ENCODE measurements around the gene DLD.
"Not testable (repeated sequence)": the region's sequence is repeated elsewhere in the genome, so short reads cannot be mapped to it uniquely, and the experiment has no call there.

DLD gene

GRCh38 chr7:107945332-107945731 lies 54.3 kb downstream of the DLD start:
- no peak for DNase-seq (ENCODE audit: low read depth in 2 of 2)

DNA sequence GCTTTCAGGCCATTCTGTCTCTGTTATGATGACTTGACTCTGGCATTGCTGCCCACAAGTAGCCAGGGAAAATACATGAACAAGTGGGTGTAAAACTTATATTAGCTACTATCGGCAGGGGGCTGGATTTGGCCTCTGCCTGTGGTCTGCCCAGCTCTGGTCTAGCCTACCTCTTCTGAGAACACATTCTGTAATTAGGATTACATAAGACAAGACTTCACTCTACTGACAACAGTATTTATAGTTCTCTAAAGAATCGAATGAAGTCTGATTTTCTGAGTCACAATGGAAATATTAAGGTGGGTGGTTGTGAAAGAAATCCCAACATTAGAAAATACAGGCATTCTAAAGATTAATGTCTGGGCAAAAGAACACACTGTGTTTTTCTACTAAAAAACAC lies 55.5 kb downstream of the DLD start:
- DNase-seq (ENCODE audit: low read depth in 2 of 2) = no peak

GRCh38 chr7:107946881-107947280 lies 55.9 kb downstream of the DLD start:
- DNase-seq (ENCODE audit: low read depth in 2 of 2) = no peak

DNA sequence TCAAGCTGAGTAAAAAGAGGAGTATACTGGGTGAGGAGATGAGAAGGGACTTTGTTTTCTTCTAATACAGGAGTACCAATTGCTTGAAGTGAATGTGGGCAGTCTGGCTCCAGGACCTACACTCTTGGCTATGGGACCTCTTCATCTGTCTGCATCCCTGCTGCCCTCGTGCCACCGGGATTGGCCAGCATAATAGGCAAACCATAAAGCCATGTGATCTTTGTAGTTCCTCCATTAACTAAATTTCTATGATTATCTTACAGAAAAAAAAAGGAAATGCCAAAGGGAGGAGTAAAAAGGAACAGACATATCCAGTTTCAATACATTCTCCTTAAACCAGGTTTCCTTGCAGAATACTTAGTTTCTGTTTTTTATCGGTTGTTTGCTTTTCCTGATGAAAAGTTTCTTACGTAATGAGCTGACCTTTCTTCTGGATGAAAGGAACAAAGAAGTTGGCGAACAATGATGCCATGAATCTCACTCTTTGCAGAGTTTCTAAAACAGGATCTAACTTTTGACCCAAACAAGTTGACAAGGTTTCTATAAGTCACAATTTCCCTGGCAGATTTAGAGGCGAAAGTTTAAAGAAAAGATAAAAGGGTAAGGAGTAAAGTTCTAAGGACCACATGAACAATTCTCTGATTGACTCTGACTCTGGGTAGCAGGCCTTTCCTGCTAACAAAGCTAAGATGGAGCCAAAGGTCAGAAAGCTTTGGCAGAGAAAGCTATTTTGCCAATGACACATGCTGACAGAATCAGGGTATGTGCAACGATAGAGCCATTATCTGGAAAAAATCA lies 57.9 kb downstream of the DLD start:
- no peak for DNase-seq (ENCODE audit: low read depth in 2 of 2)

DNA sequence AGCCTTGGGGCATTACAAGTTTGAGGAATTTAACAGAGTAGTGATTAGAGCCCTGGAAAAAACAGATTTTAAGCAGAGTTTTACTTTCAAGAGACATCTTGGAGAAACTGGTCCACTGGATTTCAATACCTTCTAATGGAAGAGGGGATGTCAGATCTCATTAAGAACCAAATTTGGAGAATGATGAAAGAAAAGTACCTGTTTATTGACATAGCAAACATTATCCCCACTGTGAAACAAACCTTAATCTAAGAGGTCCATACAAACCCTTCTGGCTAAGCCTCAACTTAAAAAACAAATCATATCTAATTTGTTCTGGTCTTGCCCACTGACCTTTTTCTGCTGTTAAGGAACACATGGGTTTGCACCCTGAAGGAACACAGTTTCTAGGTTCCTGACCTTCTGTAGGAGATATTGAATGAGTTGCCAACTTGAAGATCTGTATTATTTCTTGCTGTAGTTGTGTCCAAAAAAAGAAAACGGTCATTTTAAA lies 58.5 kb downstream of the DLD start:
- no peak for DNase-seq (ENCODE audit: low read depth in 2 of 2)

DNA sequence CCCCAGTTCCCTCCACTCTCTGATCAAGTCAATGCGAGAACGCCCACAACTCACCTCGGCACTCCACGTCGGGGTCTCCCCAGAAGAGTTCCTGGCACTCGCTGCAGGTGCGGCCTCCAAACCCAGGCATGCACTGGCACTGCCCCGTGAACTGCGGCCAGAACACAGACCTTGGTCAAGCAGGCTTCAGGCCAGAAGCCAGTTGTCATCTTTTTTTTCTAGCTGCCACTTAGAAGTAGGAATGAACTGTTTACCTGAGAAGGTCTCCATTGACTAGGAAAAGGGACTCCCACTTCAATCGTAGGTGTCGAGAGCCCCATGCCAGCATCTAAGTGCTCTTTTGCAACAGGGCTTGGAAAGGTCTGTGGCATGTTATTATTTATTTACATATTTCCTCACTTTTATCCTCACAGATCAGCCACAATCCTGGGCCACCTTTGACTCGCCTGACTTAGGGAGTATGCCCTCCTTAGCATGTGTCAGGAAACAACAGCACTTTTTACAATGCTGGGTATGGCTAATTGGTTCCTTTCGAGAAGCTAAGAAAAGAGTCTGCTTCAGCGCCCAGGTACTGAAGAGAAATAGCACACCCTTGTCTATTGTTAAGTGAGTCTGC lies 60.3 kb downstream of the DLD start:
- DNase-seq (ENCODE audit: low read depth in 2 of 2) = no peak

DNA sequence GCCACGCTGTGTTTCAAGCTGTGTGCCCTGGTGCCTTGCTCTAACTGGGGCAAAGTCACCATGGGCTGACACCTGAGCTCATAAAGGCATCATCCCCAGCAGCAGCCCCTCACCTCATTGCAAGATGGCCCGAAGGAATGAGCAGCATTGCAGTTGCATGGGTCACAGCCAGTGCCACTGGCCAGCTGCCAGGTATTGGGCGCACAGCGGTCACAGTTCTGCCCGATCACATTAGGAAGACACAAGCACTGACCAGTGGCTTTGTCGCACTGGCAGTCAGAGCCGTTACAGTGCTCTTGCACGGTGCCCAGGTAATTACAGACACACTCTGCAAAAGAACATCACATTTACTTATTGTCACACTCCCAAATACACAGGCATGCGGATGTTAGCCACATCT lies 60.9 kb downstream of the DLD start:
- no peak for DNase-seq (ENCODE audit: low read depth in 2 of 2)

DNA sequence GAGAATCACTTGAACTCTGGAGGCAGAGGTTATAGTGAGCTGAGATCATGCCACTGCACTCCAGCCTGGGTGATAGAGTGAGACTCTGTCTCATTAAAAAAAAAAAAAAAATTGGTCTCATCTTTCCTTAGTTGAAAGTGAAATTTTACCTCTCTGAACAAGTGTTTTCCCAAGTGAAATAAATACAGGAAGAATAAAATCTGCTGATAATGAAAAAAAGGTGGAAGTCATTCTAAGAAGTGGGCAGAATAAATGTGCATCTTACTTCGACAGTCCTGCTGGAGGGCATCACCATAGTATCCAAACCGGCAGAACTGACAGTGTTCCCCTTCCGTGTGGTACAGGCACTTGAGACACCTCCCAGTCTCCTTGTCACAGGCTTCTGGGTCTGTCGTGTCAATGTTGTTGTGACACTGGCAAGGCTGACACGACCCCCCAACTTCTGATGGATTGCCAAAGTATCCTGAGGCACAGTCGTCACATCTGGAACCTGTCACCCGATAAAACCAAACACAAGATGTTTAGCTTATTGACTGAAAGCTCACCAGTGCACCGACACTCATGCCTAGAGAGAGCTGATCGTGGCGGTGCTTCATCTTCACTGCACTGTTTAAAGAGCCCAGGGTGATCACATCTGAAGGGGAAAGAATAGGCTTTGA lies 62.4 kb downstream of the DLD start:
- DNase-seq (ENCODE audit: low read depth in 2 of 2) = no peak

GRCh38 chr7:107953924-107954303 lies 62.9 kb downstream of the DLD start:
- no peak for DNase-seq (ENCODE audit: low read depth in 2 of 2)

GRCh38 chr7:107955394-107955793 lies 64.4 kb downstream of the DLD start:
- no peak for DNase-seq (ENCODE audit: low read depth in 2 of 2)

GRCh38 chr7:107956950-107957349 lies 66.0 kb downstream of the DLD start:
- DNase-seq (ENCODE audit: low read depth in 2 of 2) = not testable (repeated sequence)

GRCh38 chr7:107957436-107957835 lies 66.5 kb downstream of the DLD start:
- no peak for DNase-seq (ENCODE audit: low read depth in 2 of 2)

DNA sequence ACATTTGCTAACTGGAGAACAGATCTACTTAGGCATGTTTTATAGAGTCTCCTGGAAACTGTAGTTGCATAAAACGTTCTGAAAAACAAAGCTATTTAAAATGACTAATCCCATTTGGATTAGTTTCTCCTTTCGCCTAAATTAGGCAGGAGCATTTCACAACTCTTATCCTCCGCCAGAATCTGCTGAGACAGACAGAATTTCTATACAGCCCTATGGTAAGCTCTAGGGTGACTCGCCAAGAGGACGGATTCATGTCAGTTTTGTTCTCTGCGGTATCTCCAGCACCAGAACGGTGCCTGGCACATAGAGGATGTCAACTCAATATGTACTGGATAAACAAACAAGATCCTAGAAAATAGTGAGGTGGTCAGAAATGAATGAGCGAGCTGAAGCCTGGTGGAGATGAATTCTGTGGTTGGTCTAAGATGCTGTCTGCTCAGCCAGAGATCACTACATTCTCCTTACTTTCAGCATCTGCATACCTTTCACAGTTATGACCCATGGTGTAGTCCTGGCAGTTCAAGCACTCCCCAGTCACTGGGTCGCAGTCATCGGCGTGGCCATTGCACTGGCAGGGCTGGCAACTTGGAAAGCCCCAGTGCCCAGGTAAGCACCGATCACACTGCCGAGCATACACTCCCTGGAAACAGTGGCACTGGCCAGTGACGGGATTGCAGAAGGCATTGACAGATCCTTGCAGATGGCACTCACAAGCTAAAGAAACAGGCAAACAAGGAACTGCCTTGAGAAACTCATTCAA lies 68.0 kb downstream of the DLD start:
- DNase-seq (ENCODE audit: low read depth in 2 of 2) = no peak

GRCh38 chr7:107959527-107959898 lies 68.5 kb downstream of the DLD start:
- DNase-seq (ENCODE audit: low read depth in 2 of 2) = no peak

- no peak for DNase-seq (ENCODE audit: low read depth in 2 of 2)
These were observed 69.3 kb downstream of the DLD start for GRCh38 chr7:107960272-107960671.

- no peak for DNase-seq (ENCODE audit: low read depth in 2 of 2)
These were observed 70.4 kb downstream of the DLD start for GRCh38 chr7:107961405-107961804.

GRCh38 chr7:107962817-107963216 lies 71.8 kb downstream of the DLD start:
- DNase-seq (ENCODE audit: low read depth in 2 of 2) = no peak

GRCh38 chr7:107964510-107964909 lies 73.5 kb downstream of the DLD start:
- DNase-seq (ENCODE audit: low read depth in 2 of 2) = no peak

DNA sequence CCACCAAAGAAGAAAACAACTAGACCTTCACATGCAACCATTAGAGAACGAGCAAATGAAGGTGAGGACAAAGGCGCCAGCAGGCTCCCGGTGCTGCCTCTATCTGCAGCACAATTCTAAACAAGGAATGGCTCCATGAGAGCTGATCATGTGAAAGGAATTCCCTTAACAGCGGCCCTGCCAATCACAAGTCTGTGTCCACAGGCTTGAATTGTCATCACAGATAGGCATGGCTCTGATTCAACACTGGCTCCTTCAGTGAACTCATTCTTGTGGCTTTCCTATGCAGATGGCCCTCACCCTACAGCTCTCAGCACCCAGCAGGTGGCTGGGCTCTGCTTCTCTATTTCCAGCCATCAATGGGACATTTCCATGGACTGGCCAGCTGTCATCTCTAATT lies 75.7 kb downstream of the DLD start:
- DNase-seq (ENCODE audit: low read depth in 2 of 2) = no peak

- DNase-seq (ENCODE audit: low read depth in 2 of 2) = no peak
These were observed 76.4 kb downstream of the DLD start for GRCh38 chr7:107967420-107967819.

DNA sequence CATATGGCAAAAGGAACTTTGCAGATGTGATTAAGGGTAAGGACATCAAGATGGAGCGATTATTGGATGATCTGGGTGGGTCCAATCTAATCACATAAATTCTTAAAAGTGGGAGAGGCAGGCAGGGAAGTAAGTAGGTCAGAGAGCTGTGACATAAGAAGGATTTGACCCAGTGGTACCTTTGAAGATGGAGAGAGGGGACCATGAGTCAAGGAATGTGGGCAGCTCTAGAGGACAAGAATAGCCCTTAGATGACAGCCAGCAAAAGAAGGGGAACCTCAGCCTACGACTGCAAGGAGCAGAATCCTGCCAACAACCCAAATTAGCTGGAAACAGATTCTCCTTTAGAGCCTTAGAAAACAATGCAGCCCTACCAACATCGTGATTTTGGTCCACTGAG lies 77.5 kb downstream of the DLD start:
- no peak for DNase-seq (ENCODE audit: low read depth in 2 of 2)

- DNase-seq (ENCODE audit: low read depth in 2 of 2) = no peak
These were observed 78.9 kb downstream of the DLD start for GRCh38 chr7:107969856-107970255.

All from stimulated activated CD8-positive, alpha-beta memory T cell treated with anti-CD3 and anti-CD28 coated beads, Interleukin-15, amount 100 ng/mL, for 48 hours (primary cell).